IMR-90 (cell line): ENCODE data around the gene SNED1.

Experiments
- CEBPB ChIP-seq: IDR thresholded peaks from 2 replicates; pipeline ENCODE4 v1.6.1; 2012; ENCODE audit warnings: low read depth, low read length, improper control_type of control experiment
- CHD1 ChIP-seq: IDR thresholded peaks from 2 replicates; pipeline ENCODE4 v1.6.1; 2012; ENCODE audit warnings: low read depth, low read length, improper control_type of control experiment
- CTCF ChIP-seq: conservative IDR thresholded peaks from 2 replicates; pipeline ENCODE4 v1.5.1; 2012; ENCODE audit warnings: mild to moderate bottlenecking, low read depth, low read length, improper control_type of control experiment
- FOS ChIP-seq: fragments of 150-350 bp; IDR thresholded peaks from 2 replicates; pipeline ENCODE4 v1.6.1; 2016; ENCODE audit warnings: low read depth, low read length
- MAZ ChIP-seq: IDR thresholded peaks from 2 replicates; pipeline ENCODE4 v1.6.1; 2012; ENCODE audit warnings: low read depth, mild to moderate bottlenecking, low read length, improper control_type of control experiment, moderate library complexity, borderline replicate concordance
- POLR2A ChIP-seq: IDR thresholded peaks from 2 replicates; pipeline ENCODE4 v1.6.1; 2012; ENCODE audit warnings: mild to moderate bottlenecking, low read depth, low read length
- RCOR1 ChIP-seq: IDR thresholded peaks from 2 replicates; pipeline ENCODE4 v1.6.1; 2012; ENCODE audit warnings: mild to moderate bottlenecking, low read length, improper control_type of control experiment; ENCODE audit not compliant: insufficient replicate concordance
- RFX5 ChIP-seq: IDR thresholded peaks from 2 replicates; pipeline ENCODE4 v1.8.0; 2012; ENCODE audit warnings: low read depth, mild to moderate bottlenecking, low read length, moderate library complexity
- USF2 ChIP-seq: fragments of 150-350 bp; IDR thresholded peaks from 2 replicates; pipeline ENCODE4 v1.6.1; 2017; ENCODE audit warnings: mild to moderate bottlenecking, antibody characterized with exemption, low read length, low read depth

GRCh38 chr2:240983996-240984498, 14.4 kb upstream of the SNED1 start:
- TF ChIP-seq RCOR1, result no peak
- TF ChIP-seq CTCF, result no peak
- no peak for TF ChIP-seq USF2
- no peak for TF ChIP-seq CHD1
- TF ChIP-seq POLR2A, result no peak
- no peak for TF ChIP-seq MAZ
- TF ChIP-seq RFX5, result no peak
- no peak for TF ChIP-seq FOS
- no peak for TF ChIP-seq CEBPB
